ENCODE data around the gene TMEM63B. TPM values are rescaled to one million over a fixed set of nuclear protein-coding genes. Genes with fewer than 3 reads are reported as not detected.

TMEM63B gene
- total RNA-seq, 1 donor from 2014 or later: 59.3 TPM

GRCh38 chr6:44152109-44152461 lies 24.7 kb downstream of the TMEM63B start:
- no peak for TF ChIP-seq CTCF (IDR thresholded peaks at IDR 0.05; ENCODE audit: insufficient read depth, low read length, poor library complexity, severe bottlenecking)
- no peak overlapping the region for H3K4me3 ChIP-seq (ENCODE audit: low read depth, low read length)
- DNase-seq (ENCODE audit: low read depth): no peak
- H3K27me3 ChIP-seq (ENCODE audit: control insufficient read depth, insufficient read depth, low read length): no peaks in the 10 kb centered on the region
- peaks cover 1% of the 10 kb centered on the region for H3K36me3 ChIP-seq (ENCODE audit: control insufficient read depth, insufficient read depth, low read length)

- TF ChIP-seq CTCF (IDR thresholded peaks at IDR 0.05; ENCODE audit: insufficient read depth, low read length, poor library complexity, severe bottlenecking): no peak
- H3K4me3 ChIP-seq (ENCODE audit: low read depth, low read length): no peak overlapping the region
- peaks cover 1% of the 10 kb centered on the region for H3K36me3 ChIP-seq (ENCODE audit: control insufficient read depth, insufficient read depth, low read length)
- no peaks in the 10 kb centered on the region for H3K27me3 ChIP-seq (ENCODE audit: control insufficient read depth, insufficient read depth, low read length)
- no peak for DNase-seq (ENCODE audit: low read depth)
Observed at GRCh38 chr6:44152533-44152932, 25.2 kb downstream of the TMEM63B start.

- no peak for DNase-seq (ENCODE audit: low read depth)
- Histone ChIP-seq H3K4me3 (ENCODE audit: low read depth, low read length) (no peak overlapping the region), H3K27me3 (ENCODE audit: control insufficient read depth, insufficient read depth, low read length) (no peaks in the 10 kb centered on the region), H3K36me3 (ENCODE audit: control insufficient read depth, insufficient read depth, low read length) (no peaks in the 10 kb centered on the region)
- TF ChIP-seq CTCF (IDR thresholded peaks at IDR 0.05; ENCODE audit: insufficient read depth, low read length, poor library complexity, severe bottlenecking): no peak
Observed at GRCh38 chr6:44154067-44154466, 26.7 kb downstream of the TMEM63B start.

GRCh38 chr6:44156494-44157151 lies 29.3 kb downstream of the TMEM63B start:
- no peaks in the 10 kb centered on the region for H3K27me3 ChIP-seq (ENCODE audit: control insufficient read depth, insufficient read depth, low read length)
- no peaks in the 10 kb centered on the region for H3K36me3 ChIP-seq (ENCODE audit: control insufficient read depth, insufficient read depth, low read length)
- no peak overlapping the region for H3K4me3 ChIP-seq (ENCODE audit: low read depth, low read length)
- no peak for DNase-seq (ENCODE audit: low read depth)
- TF ChIP-seq CTCF (IDR thresholded peaks at IDR 0.05; ENCODE audit: insufficient read depth, low read length, poor library complexity, severe bottlenecking): no peak

- no peak overlapping the region for H3K4me3 ChIP-seq (ENCODE audit: low read depth, low read length)
- H3K27me3 ChIP-seq (ENCODE audit: control insufficient read depth, insufficient read depth, low read length): no peaks in the 10 kb centered on the region
- no peak for DNase-seq (ENCODE audit: low read depth)
- H3K36me3 ChIP-seq (ENCODE audit: control insufficient read depth, insufficient read depth, low read length): no peaks in the 10 kb centered on the region
- no peak for TF ChIP-seq CTCF (IDR thresholded peaks at IDR 0.05; ENCODE audit: insufficient read depth, low read length, poor library complexity, severe bottlenecking)
Observed at GRCh38 chr6:44157152-44157521, 29.8 kb downstream of the TMEM63B start.

GRCh38 chr6:44158770-44159228 lies 31.4 kb downstream of the TMEM63B start, which contains the start of gene CAPN11:
CAPN11 (plus strand) TSS chr6:44158820; CDS start chr6:44158849, 29 bp downstream.
- Histone ChIP-seq H3K36me3 (ENCODE audit: control insufficient read depth, insufficient read depth, low read length) (no peaks in the 10 kb centered on the region), H3K4me3 (ENCODE audit: low read depth, low read length) (no peak within 1 kb of the TSS), H3K27me3 (ENCODE audit: control insufficient read depth, insufficient read depth, low read length) (no peaks in the 10 kb centered on the region)
- DNase-seq (ENCODE audit: low read depth): no peak
- no peak for TF ChIP-seq CTCF (IDR thresholded peaks at IDR 0.05; ENCODE audit: insufficient read depth, low read length, poor library complexity, severe bottlenecking)

All from kidney epithelial cell (primary cell).